B cell (primary cell): Measurements from ENCODE around the gene VPS41. TPM values are rescaled to one million over a fixed set of nuclear protein-coding genes. Genes with fewer than 3 reads are reported as not detected.

Source experiments
- ATAC-seq: fragments of 200-7000 bp; cut with Tn5 transposase; one replicate; pipeline ENCODE4 v1.10.0; 2021; ENCODE audit warnings: low read depth, mild to moderate bottlenecking, moderate number of reproducible peaks, moderate library complexity
- CTCF ChIA-PET: fragments of 350-600 bp; sonication (Branson Sonifier 250); formaldehyde crosslinking; loops from one replicate; lab custom pipeline; 2021; ENCODE audit warnings: antibody characterized with exemption, inconsistent platforms; lab: Charles Lee
- POLR2A ChIA-PET: fragments of 350-600 bp; sonication (Branson Sonifier 250); formaldehyde crosslinking; loops from one replicate; lab custom pipeline; 2021; ENCODE audit warnings: antibody characterized with exemption; lab: Charles Lee
- DNase-seq: peaks from one replicate; pipeline ENCODE4 v3.0.0; 2013
- H2AFZ ChIP-seq: 2 replicates; pipeline ENCODE4 v1.6.1; 2012; ENCODE audit warnings: mild to moderate bottlenecking, low read depth, low read length; ENCODE audit not compliant: insufficient read depth, poor library complexity, severe bottlenecking
- H3K27ac ChIP-seq, 2 donors: 1 replicate in 1 of 2; 2 replicates in 1 of 2; pipeline ENCODE4 v1.5.1; 2012 to 2013; ENCODE audit warnings: low read length in 2 of 2, mild to moderate bottlenecking in 2 of 2, moderate library complexity in 1 of 2
- H3K27me3 ChIP-seq, 4 experiments: fragments of 200-600 bp in 1 of 4; sonication (generic) in 1 of 4; replicated peaks in 1 of 4; 1 replicate in 2 of 4; 2 replicates in 2 of 4; pipeline versions ENCODE4 v1.6.1 to v1.7.0; 2013 to 2016; ENCODE audit warnings: low read length in 3 of 4, mild to moderate bottlenecking in 2 of 4, mixed read lengths in 1 of 4, moderate library complexity in 1 of 4; ENCODE audit not compliant: insufficient read depth in 4 of 4, control insufficient read depth in 3 of 4; ENCODE audit errors: control extremely low read depth in 1 of 4
- H3K36me3 ChIP-seq, 2 experiments: replicated peaks in 1 of 2; 1 replicate in 1 of 2; 2 replicates in 1 of 2; pipeline versions ENCODE4 v1.6.1 to v1.7.1; 2013; ENCODE audit warnings: low read length in 1 of 2; ENCODE audit not compliant: insufficient read depth in 2 of 2, control insufficient read depth in 1 of 2; ENCODE audit errors: control extremely low read depth in 1 of 2, extremely low read depth in 1 of 2
- H3K4me1 ChIP-seq, 2 donors: fragments of 200-600 bp in 1 of 2; sonication (generic) in 1 of 2; 1 replicate in 1 of 2; 2 replicates in 1 of 2; pipeline versions ENCODE4 v1.5.1 to v1.6.1; 2013 to 2017; ENCODE audit warnings: low read length in 2 of 2; ENCODE audit not compliant: control insufficient read depth in 2 of 2, insufficient read depth in 2 of 2
- H3K4me2 ChIP-seq: replicated peaks from 2 replicates; pipeline ENCODE3; 2012; ENCODE audit warnings: mild to moderate bottlenecking, low read depth, low read length; ENCODE audit not compliant: poor library complexity, severe bottlenecking
- H3K4me3 ChIP-seq, 5 experiments: fragments of 200-600 bp in 1 of 5; sonication (generic) in 1 of 5; 1 replicate in 3 of 5; 2 replicates in 2 of 5; pipeline versions ENCODE4 v1.5.1 to v1.7.0; 2011 to 2016; ENCODE audit warnings: low read length in 4 of 5, mild to moderate bottlenecking in 4 of 5, low read depth in 2 of 5, control low read depth in 1 of 5, moderate library complexity in 1 of 5; ENCODE audit not compliant: insufficient read depth in 1 of 5; ENCODE audit errors: control extremely low read depth in 1 of 5, extremely low read depth in 1 of 5
- H3K79me2 ChIP-seq: fragments of 200-600 bp; sonication (generic); one replicate; pipeline ENCODE4 v1.6.0; 2016; ENCODE audit warnings: low read length; ENCODE audit not compliant: control insufficient read depth, insufficient read depth
- H3K9ac ChIP-seq: fragments of 200-600 bp; sonication (generic); 2 replicates; pipeline ENCODE4 v1.6.1; 2017; ENCODE audit warnings: mild to moderate bottlenecking, low read length, moderate library complexity
- H3K9me3 ChIP-seq, 3 donors: one replicate each; pipeline versions ENCODE4 v1.6.1 to v1.7.1; 2013; ENCODE audit warnings: low read length in 2 of 3; ENCODE audit not compliant: control insufficient read depth in 2 of 3, insufficient read depth in 1 of 3; ENCODE audit errors: control extremely low read depth in 1 of 3
- H4K20me1 ChIP-seq: 2 replicates; pipeline ENCODE4 v1.6.0; 2012; ENCODE audit warnings: mild to moderate bottlenecking, low read length; ENCODE audit not compliant: insufficient read depth, control insufficient read depth, poor library complexity, severe bottlenecking
- H3K27ac Mint-ChIP-seq: one replicate; pipeline ENCODE4 v1.8.0; 2021; ENCODE audit warnings: mixed read lengths
- H3K27me3 Mint-ChIP-seq: one replicate; pipeline ENCODE4 v1.8.0; 2021; ENCODE audit warnings: mixed read lengths
- H3K4me1 Mint-ChIP-seq: one replicate; pipeline ENCODE4 v1.8.0; 2021; ENCODE audit warnings: mixed read lengths
- H3K4me3 Mint-ChIP-seq: one replicate; pipeline ENCODE4 v1.8.0; 2021; ENCODE audit warnings: mixed read lengths
- H3K9me3 Mint-ChIP-seq: one replicate; pipeline ENCODE4 v1.8.0; 2022; ENCODE audit warnings: mixed read lengths; ENCODE audit not compliant: insufficient read depth
- CTCF ChIP-seq: fragments of 200-600 bp; IDR thresholded peaks from one replicate; pipeline ENCODE4 v1.8.0; 2022; ENCODE audit warnings: antibody characterized with exemption, mild to moderate bottlenecking
- EZH2 ChIP-seq: IDR thresholded peaks from 2 replicates; pipeline ENCODE4 v1.6.1; 2012; ENCODE audit warnings: borderline replicate concordance, low read depth, mild to moderate bottlenecking, moderate library complexity, low read length; ENCODE audit not compliant: insufficient read depth, poor library complexity, severe bottlenecking
- WGBS: methylation state at CpG from one replicate; pipeline ENCODE4 v1.1.5; 2013; ENCODE audit warnings: missing lambda C conversion rate; ENCODE audit not compliant: insufficient coverage; 5-methylcytosine and 5-hydroxymethylcytosine counted together
- intact Hi-C: fragments of 100-400 bp; cut with micrococcal nuclease; formaldehyde crosslinking; loops from one replicate; pipeline ENCODE4 v1.10.0; 2022
- polyA plus RNA-seq: library from polyadenylated mRNA; depleted of rRNA; stranded (reverse); fragments of >200 nt; gene quantifications from 2 replicates; pipeline ENCODE4 v1.2.3, GENCODE V29; 2012
- total RNA-seq, 2 donors: library from RNA; stranded (reverse); fragments of 120-200 nt in 1 of 2; gene quantifications; 1 replicate in 1 of 2; 2 replicates in 1 of 2; pipeline versions ENCODE4 v1.2.3 to v1.2.4, GENCODE V29; 2013 to 2022

The VPS41 gene
- total and polyA plus RNA-seq, 2 donors (not counting 1 experiment from before 2014, with no cell fraction given) = 9.3 to 114 TPM

GRCh38 chr7:38775506-38776175 lies 133.3 kb downstream of the VPS41 start:
- Histone ChIP-seq H3K4me3 (no peak overlapping the region), H3K27ac (no peak overlapping the region), H3K27me3 (no peaks in the 10 kb centered on the region), H3K9ac (no peak overlapping the region), H3K4me2 (no peak overlapping the region), H2AFZ (no peak overlapping the region), H4K20me1 (no peaks in the 10 kb centered on the region), H3K4me1 (no peaks in the 10 kb centered on the region), H3K36me3 (peaks cover 0 to 60% of the 10 kb centered on the region in 2 experiments), H3K79me2 (no peaks in the 10 kb centered on the region), H3K9me3 (no peaks in the 10 kb centered on the region)
- WGBS = 86% methylated on average over 1 of the region's 3 CpGs
- Mint-ChIP-seq H3K27ac (no peak overlapping the region), H3K4me1 (no peaks in the 10 kb centered on the region), H3K9me3 (no peaks in the 10 kb centered on the region), H3K27me3 (no peaks in the 10 kb centered on the region), H3K4me3 (no peak overlapping the region)
- no peak for ATAC-seq
- intact Hi-C loops = no loop called here
- CTCF ChIA-PET = no interaction called here
- POLR2A ChIA-PET = no interaction called here
- TF ChIP-seq CTCF (no peak), EZH2 (no peak)
- no peak for DNase-seq

GRCh38 chr7:38773430-38773829 lies 135.6 kb downstream of the VPS41 start:
- H3K27ac ChIP-seq = no peak overlapping the region
- ChIA-PET POLR2A (no interaction called here), CTCF (no interaction called here)
- H3K4me1 ChIP-seq = no peaks in the 10 kb centered on the region
- no peaks in the 10 kb centered on the region for H3K79me2 ChIP-seq
- intact Hi-C loops = no loop called here
- no peak for DNase-seq
- no peak overlapping the region for H3K4me3 Mint-ChIP-seq
- ATAC-seq = no peak
- H3K9me3 ChIP-seq = no peaks in the 10 kb centered on the region
- H3K36me3 ChIP-seq = peaks cover 0 to 69% of the 10 kb centered on the region in 2 experiments
- no peak for TF ChIP-seq CTCF
- TF ChIP-seq EZH2 = no peak
- H4K20me1 ChIP-seq = no peaks in the 10 kb centered on the region
- no peak overlapping the region for H3K9ac ChIP-seq
- no peak overlapping the region for H2AFZ ChIP-seq
- H3K27me3 Mint-ChIP-seq = no peaks in the 10 kb centered on the region
- no peak overlapping the region for H3K4me2 ChIP-seq
- WGBS = no CpG with 5 or more reads among the region's 2 CpGs
- H3K27ac Mint-ChIP-seq = no peak overlapping the region
- H3K27me3 ChIP-seq = no peaks in the 10 kb centered on the region
- H3K9me3 Mint-ChIP-seq = no peaks in the 10 kb centered on the region
- no peaks in the 10 kb centered on the region for H3K4me1 Mint-ChIP-seq
- no peak overlapping the region for H3K4me3 ChIP-seq
